Measurements from ENCODE around the gene KIRREL3.

KIRREL3 gene

GRCh38 chr11:126497581-126498122, 502.9 kb downstream of the KIRREL3 start:
- DNase-seq, result no peak

GRCh38 chr11:126496576-126497337, 503.8 kb downstream of the KIRREL3 start:
- DNase-seq, result no peak

- DNase-seq, result no peak
Measured at GRCh38 chr11:126495281-126496220, 505.0 kb downstream of the KIRREL3 start.

GRCh38 chr11:126494831-126495230, 505.7 kb downstream of the KIRREL3 start:
- DNase-seq, result no peak

GRCh38 chr11:126492331-126493082, 508.1 kb downstream of the KIRREL3 start:
- DNase-seq, result no peak

- no peak for DNase-seq
Measured at GRCh38 chr11:126491092-126491491, 509.5 kb downstream of the KIRREL3 start.

- DNase-seq, result no peak
Measured at GRCh38 chr11:126489836-126490660, 510.5 kb downstream of the KIRREL3 start.

- DNase-seq, result no peak
Measured at GRCh38 chr11:126488591-126489370, 511.8 kb downstream of the KIRREL3 start.

GRCh38 chr11:126487711-126488110, 512.9 kb downstream of the KIRREL3 start:
- DNase-seq, result no peak

GRCh38 chr11:126485986-126486635, 514.5 kb downstream of the KIRREL3 start:
- DNase-seq, result no peak

- no peak for DNase-seq
Measured at GRCh38 chr11:126485021-126485792, 515.4 kb downstream of the KIRREL3 start.

- no peak for DNase-seq
Measured at GRCh38 chr11:126484266-126484665, 516.3 kb downstream of the KIRREL3 start.

GRCh38 chr11:126483621-126484195, 516.9 kb downstream of the KIRREL3 start:
- DNase-seq, result no peak

- no peak for DNase-seq
Measured at GRCh38 chr11:126482586-126483108, 517.9 kb downstream of the KIRREL3 start.

GRCh38 chr11:126481303-126481680, 519.3 kb downstream of the KIRREL3 start:
- DNase-seq, result no peak

GRCh38 chr11:126480410-126481302, 519.9 kb downstream of the KIRREL3 start:
- DNase-seq, result peak; percentile 88

- no peak for DNase-seq
Measured at GRCh38 chr11:126480015-126480409, 520.6 kb downstream of the KIRREL3 start.
